Naive B cell (primary cell): ENCODE results near the gene USP17L5. TPM values are rescaled to one million over a fixed set of nuclear protein-coding genes. Genes with fewer than 3 reads are reported as not detected.
"Not testable (repeated sequence)": the region's sequence is repeated elsewhere in the genome, so short reads cannot be mapped to it uniquely, and the experiment has no call there.

Source experiments
- ATAC-seq, 2 donors: fragments of 150-1000 bp; cut with Tn5 transposase; 2 replicates each; pipeline ENCODE4 v1.10.0; 2021; ENCODE audit warnings: low read depth in 2 of 2, mild to moderate bottlenecking in 2 of 2, moderate library complexity in 2 of 2
- DNase-seq: peaks from one replicate; pipeline ENCODE4 v3.0.0; 2022
- H3K27ac Mint-ChIP-seq, 6 donors: one replicate each; pipeline ENCODE4 v1.8.0; 2020 to 2022; ENCODE audit warnings: mild to moderate bottlenecking in 6 of 6, mixed read lengths in 6 of 6, moderate library complexity in 5 of 6, inconsistent platforms in 2 of 6
- H3K27me3 Mint-ChIP-seq, 3 donors: one replicate each; pipeline ENCODE4 v1.8.0; 2021 to 2022; ENCODE audit warnings: mixed read lengths in 3 of 3, mild to moderate bottlenecking in 1 of 3
- H3K36me3 Mint-ChIP-seq, 2 donors: one replicate each; pipeline ENCODE4 v1.8.0; 2020 to 2022; ENCODE audit warnings: mixed read lengths in 2 of 2, inconsistent platforms in 1 of 2, mild to moderate bottlenecking in 1 of 2
- H3K4me1 Mint-ChIP-seq, 3 donors: one replicate each; pipeline ENCODE4 v1.8.0; 2020 to 2022; ENCODE audit warnings: mixed read lengths in 3 of 3, inconsistent platforms in 1 of 3, mild to moderate bottlenecking in 1 of 3, moderate library complexity in 1 of 3
- H3K4me3 Mint-ChIP-seq, 8 donors: one replicate each; pipeline ENCODE4 v1.8.0; 2020 to 2022; ENCODE audit warnings: mild to moderate bottlenecking in 8 of 8, mixed read lengths in 8 of 8, moderate library complexity in 8 of 8, inconsistent platforms in 2 of 8
- H3K9me3 Mint-ChIP-seq, 7 donors: one replicate each; pipeline ENCODE4 v1.8.0; 2020 to 2022; ENCODE audit warnings: mixed read lengths in 7 of 7, mild to moderate bottlenecking in 5 of 7, inconsistent platforms in 2 of 7, moderate library complexity in 1 of 7
- polyA plus RNA-seq, 6 donors: library from polyadenylated mRNA; unstranded; fragments of 300-500 nt; fragmentation: Illumina TruSeq; gene quantifications; one replicate each; pipeline ENCODE4 v1.2.3, GENCODE V29; 2021; ENCODE audit warnings: low read depth in 6 of 6

USP17L5 gene
- polyA plus RNA-seq, result not detected

- not testable (repeated sequence) for H3K4me1 Mint-ChIP-seq, ATAC-seq, H3K4me3 Mint-ChIP-seq, H3K27ac Mint-ChIP-seq, H3K36me3 Mint-ChIP-seq, DNase-seq, H3K9me3 Mint-ChIP-seq, H3K27me3 Mint-ChIP-seq
These were observed at the start of gene USP17L5 for GRCh38 chr4:9339103-9339502. USP17L5 (plus strand) TSS chr4:9339403; CDS start chr4:9339403, 0 bp downstream.

GRCh38 chr4:9324191-9324590 is 15.0 kb upstream of the USP17L5 start:
- H3K27me3 Mint-ChIP-seq, H3K36me3 Mint-ChIP-seq, ATAC-seq, H3K27ac Mint-ChIP-seq, H3K9me3 Mint-ChIP-seq, DNase-seq, H3K4me3 Mint-ChIP-seq, H3K4me1 Mint-ChIP-seq: not testable (repeated sequence)

GRCh38 chr4:9324865-9325264 is 14.3 kb upstream of the USP17L5 start, which contains the start of gene USP17L24:
USP17L24 (plus strand) TSS chr4:9325165; CDS start chr4:9325165, 0 bp downstream.
- H3K4me3 Mint-ChIP-seq, H3K4me1 Mint-ChIP-seq, H3K9me3 Mint-ChIP-seq, H3K36me3 Mint-ChIP-seq, H3K27me3 Mint-ChIP-seq, DNase-seq, H3K27ac Mint-ChIP-seq, ATAC-seq: not testable (repeated sequence)

GRCh38 chr4:9329611-9330010 is 9.6 kb upstream of the USP17L5 start, which contains the start of gene USP17L25:
USP17L25 (plus strand) TSS chr4:9329911; CDS start chr4:9329911, 0 bp downstream.
- H3K27me3 Mint-ChIP-seq, result not testable (repeated sequence)

GRCh38 chr4:9334358-9334757 is 4.8 kb upstream of the USP17L5 start, which contains the start of gene USP17L26:
USP17L26 (plus strand) TSS chr4:9334658; CDS start chr4:9334658, 0 bp downstream.
- DNase-seq, H3K4me3 Mint-ChIP-seq, H3K9me3 Mint-ChIP-seq, H3K36me3 Mint-ChIP-seq, H3K4me1 Mint-ChIP-seq, H3K27ac Mint-ChIP-seq, ATAC-seq, H3K27me3 Mint-ChIP-seq: not testable (repeated sequence)

More at GRCh38 chr4:9329611-9330010, 9.6 kb upstream of the USP17L5 start, which contains the start of gene USP17L25:
- H3K4me3 Mint-ChIP-seq, H3K4me1 Mint-ChIP-seq, ATAC-seq, DNase-seq, H3K9me3 Mint-ChIP-seq, H3K36me3 Mint-ChIP-seq, H3K27ac Mint-ChIP-seq: not testable (repeated sequence)

- H3K9me3 Mint-ChIP-seq, ATAC-seq, DNase-seq, H3K27ac Mint-ChIP-seq, H3K27me3 Mint-ChIP-seq, H3K36me3 Mint-ChIP-seq, H3K4me1 Mint-ChIP-seq, H3K4me3 Mint-ChIP-seq: not testable (repeated sequence)
These were observed 4.6 kb downstream of the USP17L5 start, which contains the start of gene USP17L27 for GRCh38 chr4:9343848-9344247. USP17L27 (plus strand) TSS chr4:9344148; CDS start chr4:9344148, 0 bp downstream.

GRCh38 chr4:9348593-9348992 is 9.4 kb downstream of the USP17L5 start, which contains the start of gene USP17L28:
USP17L28 (plus strand) TSS chr4:9348893; CDS start chr4:9348893, 0 bp downstream.
- H3K9me3 Mint-ChIP-seq, H3K36me3 Mint-ChIP-seq, H3K27ac Mint-ChIP-seq, ATAC-seq, H3K4me3 Mint-ChIP-seq, DNase-seq, H3K4me1 Mint-ChIP-seq, H3K27me3 Mint-ChIP-seq: not testable (repeated sequence)

- DNase-seq, H3K9me3 Mint-ChIP-seq, H3K27ac Mint-ChIP-seq, H3K27me3 Mint-ChIP-seq, ATAC-seq, H3K4me1 Mint-ChIP-seq, H3K4me3 Mint-ChIP-seq, H3K36me3 Mint-ChIP-seq: not testable (repeated sequence)
These were observed 11.7 kb downstream of the USP17L5 start for GRCh38 chr4:9350866-9351265.

- H3K36me3 Mint-ChIP-seq, H3K4me3 Mint-ChIP-seq, H3K4me1 Mint-ChIP-seq, H3K9me3 Mint-ChIP-seq, ATAC-seq, H3K27me3 Mint-ChIP-seq, H3K27ac Mint-ChIP-seq, DNase-seq: not testable (repeated sequence)
These were observed 14.1 kb downstream of the USP17L5 start, which contains the start of gene USP17L29 for GRCh38 chr4:9353338-9353737. USP17L29 (plus strand) TSS chr4:9353638; CDS start chr4:9353638, 0 bp downstream.

- ATAC-seq, H3K27me3 Mint-ChIP-seq, H3K4me1 Mint-ChIP-seq, H3K27ac Mint-ChIP-seq, H3K9me3 Mint-ChIP-seq, H3K4me3 Mint-ChIP-seq, H3K36me3 Mint-ChIP-seq, DNase-seq: not testable (repeated sequence)
These were observed 23.6 kb downstream of the USP17L5 start, which contains the start of gene USP17L30 for GRCh38 chr4:9362829-9363228. USP17L30 (plus strand) TSS chr4:9363129; CDS start chr4:9363129, 0 bp downstream.

GRCh38 chr4:9379881-9380280 is 40.7 kb downstream of the USP17L5 start:
- not testable (repeated sequence) for H3K9me3 Mint-ChIP-seq, DNase-seq, H3K4me1 Mint-ChIP-seq, ATAC-seq, H3K36me3 Mint-ChIP-seq, H3K27me3 Mint-ChIP-seq
- Mint-ChIP-seq H3K27ac (peak overlapping the region in 1 of 6 donors; percentile 21), H3K4me3 (peak overlapping the region in 1 of 8 donors; percentile 15)

- not testable (repeated sequence) for H3K4me1 Mint-ChIP-seq, H3K9me3 Mint-ChIP-seq, H3K27me3 Mint-ChIP-seq, ATAC-seq, H3K36me3 Mint-ChIP-seq, H3K27ac Mint-ChIP-seq
- DNase-seq, result peak; percentile 38
- peak overlapping the region in 4 of 8 donors; percentile 29 to 74 (median 53) for H3K4me3 Mint-ChIP-seq
These were observed 41.9 kb downstream of the USP17L5 start for GRCh38 chr4:9381012-9381534.

GRCh38 chr4:9384126-9384525 is 44.9 kb downstream of the USP17L5 start:
- no peak for ATAC-seq

GRCh38 chr4:9389001-9389400 is 49.8 kb downstream of the USP17L5 start:
- H3K4me1 Mint-ChIP-seq, H3K36me3 Mint-ChIP-seq, H3K27me3 Mint-ChIP-seq, H3K27ac Mint-ChIP-seq, ATAC-seq, H3K4me3 Mint-ChIP-seq, DNase-seq, H3K9me3 Mint-ChIP-seq: not testable (repeated sequence)

More at GRCh38 chr4:9384126-9384525, 44.9 kb downstream of the USP17L5 start:
- H3K4me3 Mint-ChIP-seq, result no peak overlapping the region
- H3K4me1 Mint-ChIP-seq, result peaks cover 0 to 2% (median 0%) of the 10 kb centered on the region in 3 donors
- H3K27me3 Mint-ChIP-seq, result no peaks in the 10 kb centered on the region
- no peaks in the 10 kb centered on the region for H3K36me3 Mint-ChIP-seq
- DNase-seq, result no peak
- H3K27ac Mint-ChIP-seq, result no peak overlapping the region
- H3K9me3 Mint-ChIP-seq, result no peaks in the 10 kb centered on the region
